ENCODE data around the gene ZNF654.

- TF ChIP-seq, protein P1, sequence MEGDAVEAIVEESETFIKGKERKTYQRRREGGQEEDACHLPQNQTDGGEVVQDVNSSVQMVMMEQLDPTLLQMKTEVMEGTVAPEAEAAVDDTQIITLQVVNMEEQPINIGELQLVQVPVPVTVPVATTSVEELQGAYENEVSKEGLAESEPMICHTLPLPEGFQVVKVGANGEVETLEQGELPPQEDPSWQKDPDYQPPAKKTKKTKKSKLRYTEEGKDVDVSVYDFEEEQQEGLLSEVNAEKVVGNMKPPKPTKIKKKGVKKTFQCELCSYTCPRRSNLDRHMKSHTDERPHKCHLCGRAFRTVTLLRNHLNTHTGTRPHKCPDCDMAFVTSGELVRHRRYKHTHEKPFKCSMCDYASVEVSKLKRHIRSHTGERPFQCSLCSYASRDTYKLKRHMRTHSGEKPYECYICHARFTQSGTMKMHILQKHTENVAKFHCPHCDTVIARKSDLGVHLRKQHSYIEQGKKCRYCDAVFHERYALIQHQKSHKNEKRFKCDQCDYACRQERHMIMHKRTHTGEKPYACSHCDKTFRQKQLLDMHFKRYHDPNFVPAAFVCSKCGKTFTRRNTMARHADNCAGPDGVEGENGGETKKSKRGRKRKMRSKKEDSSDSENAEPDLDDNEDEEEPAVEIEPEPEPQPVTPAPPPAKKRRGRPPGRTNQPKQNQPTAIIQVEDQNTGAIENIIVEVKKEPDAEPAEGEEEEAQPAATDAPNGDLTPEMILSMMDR (conservative IDR thresholded peaks at IDR 0.05; ENCODE audit: low read length) = no peak
- TF ChIP-seq EZH2phosphoT487 (IDR thresholded peaks at IDR 0.05; ENCODE audit: borderline replicate concordance) = no peak
Measured at GRCh38 chr3:88149509-88150362, 90.7 kb downstream of the ZNF654 start, which contains the start of gene C3orf38.

Measured in Loucy (cell line).